ENCODE results near the gene CDC42SE2.
"Not testable (repeated sequence)": the region's sequence is repeated elsewhere in the genome, so short reads cannot be mapped to it uniquely, and the experiment has no call there.

CDC42SE2 gene

DNA sequence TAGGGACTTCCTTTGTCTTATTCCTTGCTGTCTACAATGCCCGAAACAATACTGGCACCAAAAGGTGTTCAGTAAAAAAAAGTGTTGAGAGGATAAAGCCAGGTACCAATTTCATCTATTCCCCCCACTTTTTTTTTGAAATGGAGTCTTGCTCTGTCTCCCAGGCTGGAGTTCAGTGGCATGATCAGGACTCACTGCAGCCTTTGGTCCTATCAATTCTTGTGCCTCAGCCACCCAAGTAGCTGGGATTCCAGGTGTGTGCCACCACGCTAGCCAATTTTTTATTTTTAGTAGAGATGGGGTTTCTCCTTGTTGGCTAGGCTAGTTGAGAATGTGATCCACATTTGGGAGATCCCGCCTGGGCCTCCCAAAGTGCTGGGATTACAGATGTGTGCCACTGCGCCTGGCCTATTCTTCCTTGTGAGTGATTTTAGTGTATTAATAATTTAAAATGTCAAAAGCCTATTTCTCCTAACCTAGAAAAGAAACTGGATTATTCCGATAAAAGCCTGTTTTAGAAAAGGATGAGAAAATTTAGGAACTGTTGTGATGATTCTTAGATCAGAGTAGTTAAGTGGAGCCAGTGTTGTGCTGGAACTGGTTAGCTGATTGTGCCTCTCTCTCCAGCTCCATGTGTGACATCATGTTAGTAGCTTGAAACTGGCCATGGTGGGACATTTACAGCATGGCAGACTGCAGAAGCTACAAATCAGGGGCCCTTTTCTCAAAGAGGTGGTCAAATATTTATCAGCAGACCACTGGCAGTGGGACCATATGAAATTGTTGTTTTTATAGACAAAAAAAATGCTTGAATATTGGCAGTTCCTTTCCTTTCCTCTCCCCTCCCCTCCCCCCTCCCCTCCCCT lies 14.3 kb downstream of the CDC42SE2 start:
- DNase-seq (ENCODE audit: low read depth), result no peak

DNA sequence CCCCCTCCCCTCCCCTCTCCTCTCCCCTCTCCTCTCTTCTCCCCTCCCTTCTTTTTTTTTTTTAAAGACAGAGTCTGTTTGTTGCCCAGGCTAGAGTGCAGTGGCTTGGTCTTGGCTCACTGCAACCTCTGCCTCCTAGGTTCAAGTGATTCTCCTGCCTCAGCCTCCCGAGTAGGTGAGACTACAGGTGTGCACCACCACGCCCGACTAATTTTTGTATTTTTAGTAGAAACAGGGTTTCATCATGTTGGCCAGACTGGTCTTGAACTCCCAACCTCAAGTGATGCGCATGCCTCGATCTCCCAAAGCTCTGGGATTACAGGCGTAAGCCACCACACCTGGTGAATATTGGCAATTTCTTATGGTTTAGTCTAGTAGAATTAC lies 14.9 kb downstream of the CDC42SE2 start:
- not testable (repeated sequence) for DNase-seq (ENCODE audit: low read depth)

DNA sequence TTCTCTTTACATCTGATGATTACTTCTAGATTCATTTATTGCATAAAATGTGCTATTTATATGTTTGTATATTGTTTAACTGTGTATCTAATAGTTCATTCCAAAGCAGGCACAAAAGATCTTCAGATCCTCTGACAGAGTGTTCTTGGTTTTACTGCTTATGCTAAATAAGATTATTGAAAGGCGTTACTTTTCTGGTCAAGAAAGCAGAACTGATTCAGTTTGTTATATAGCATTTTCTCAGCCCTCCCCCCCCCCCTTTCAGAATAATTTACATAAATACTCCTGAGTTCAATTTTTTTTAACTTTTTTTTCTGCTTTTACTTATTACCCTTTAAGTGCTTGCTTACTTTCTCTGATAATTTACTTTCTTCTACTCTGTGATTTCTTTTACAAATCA lies 15.4 kb downstream of the CDC42SE2 start:
- DNase-seq (ENCODE audit: low read depth), result no peak

DNA sequence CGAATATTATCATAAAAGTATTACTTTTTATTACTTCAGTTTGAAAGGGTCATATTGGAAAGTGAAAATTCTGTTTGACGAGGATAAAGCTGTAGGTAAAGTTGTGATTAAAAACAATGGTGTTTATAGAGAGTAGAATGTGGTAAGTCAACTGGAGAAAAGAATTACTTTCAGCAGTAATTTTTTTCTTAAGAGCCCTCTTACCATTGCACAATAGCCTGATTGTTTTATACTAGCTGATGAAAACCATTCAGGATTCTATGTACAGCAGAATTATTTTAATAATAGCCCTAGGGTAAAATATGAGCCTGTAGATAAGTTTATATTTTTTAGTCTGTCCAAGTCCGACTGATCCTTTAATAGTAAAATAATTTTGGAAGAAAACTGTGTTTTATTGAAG lies 16.6 kb downstream of the CDC42SE2 start:
- no peak for DNase-seq (ENCODE audit: low read depth)

DNA sequence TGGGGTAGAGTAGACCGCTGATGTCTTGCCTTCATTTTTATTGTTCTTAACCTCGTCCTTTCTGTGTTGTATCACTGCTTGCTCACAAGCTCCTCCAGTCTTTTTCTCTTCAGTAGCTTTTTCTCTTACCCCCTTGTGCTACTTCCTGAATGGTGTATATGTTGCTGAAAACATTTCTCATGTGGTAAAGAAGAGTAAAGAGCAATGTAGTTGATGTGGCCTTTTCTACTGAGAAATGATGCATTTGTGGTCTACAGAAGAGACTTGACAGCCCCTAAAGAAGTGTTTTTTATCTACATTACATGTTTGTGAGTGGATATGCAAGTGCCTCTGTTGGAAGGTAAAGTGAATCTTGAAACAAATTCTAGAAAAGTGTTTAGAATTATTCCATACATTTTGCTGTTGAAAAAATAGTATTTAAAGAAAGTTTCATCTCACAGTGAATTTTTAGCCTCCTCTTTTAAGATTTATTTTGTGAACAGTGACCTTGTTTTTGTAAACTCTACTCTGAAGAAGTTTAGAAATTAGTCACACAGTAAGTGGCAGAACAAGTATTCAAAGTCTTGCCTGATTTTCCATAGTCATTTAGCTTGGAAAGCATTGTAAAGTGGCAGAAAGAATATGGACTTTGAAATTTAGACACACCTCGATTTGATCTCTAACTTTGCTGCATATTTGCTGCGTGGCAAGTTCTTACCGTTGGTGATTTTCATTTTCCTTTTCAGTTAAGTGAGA lies 17.4 kb downstream of the CDC42SE2 start:
- no peak for DNase-seq (ENCODE audit: low read depth)

DNA sequence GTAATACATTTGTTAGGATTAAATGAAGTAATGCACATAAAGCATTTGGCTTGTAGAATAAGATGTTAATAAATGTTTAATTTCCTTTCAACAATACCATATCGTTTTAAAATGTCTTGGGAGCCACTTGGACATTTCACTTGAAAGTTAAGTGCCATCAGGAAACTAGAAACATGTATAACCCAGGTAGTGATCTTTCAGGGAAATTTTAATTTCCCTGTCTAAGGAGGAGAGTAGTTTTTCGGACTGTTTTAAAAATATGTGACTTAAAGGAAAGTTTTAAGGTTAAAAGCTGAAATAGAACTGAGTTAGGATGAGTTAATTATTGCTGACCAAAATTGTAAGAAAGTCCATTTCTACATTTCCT lies 18.0 kb downstream of the CDC42SE2 start:
- no peak for DNase-seq (ENCODE audit: low read depth)

DNA sequence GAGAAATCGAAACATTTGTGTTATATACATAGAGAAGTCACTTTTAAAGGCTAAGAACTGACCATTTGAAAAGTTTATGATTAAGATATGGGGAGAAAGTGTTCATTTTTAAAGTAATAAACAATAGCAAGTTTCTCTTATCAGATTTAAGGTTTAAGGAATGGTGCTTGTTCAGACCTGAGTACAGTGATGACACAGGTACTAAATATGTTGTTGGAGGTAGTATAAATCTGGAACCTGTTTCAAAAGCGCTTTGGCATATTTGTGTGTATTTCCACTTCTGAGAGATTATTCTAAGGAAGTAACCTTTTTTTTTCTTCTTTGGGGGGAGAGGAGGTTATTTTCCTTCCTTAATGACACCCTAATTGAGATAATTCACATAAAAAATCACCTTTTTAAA lies 18.4 kb downstream of the CDC42SE2 start:
- no peak for DNase-seq (ENCODE audit: low read depth)

DNA sequence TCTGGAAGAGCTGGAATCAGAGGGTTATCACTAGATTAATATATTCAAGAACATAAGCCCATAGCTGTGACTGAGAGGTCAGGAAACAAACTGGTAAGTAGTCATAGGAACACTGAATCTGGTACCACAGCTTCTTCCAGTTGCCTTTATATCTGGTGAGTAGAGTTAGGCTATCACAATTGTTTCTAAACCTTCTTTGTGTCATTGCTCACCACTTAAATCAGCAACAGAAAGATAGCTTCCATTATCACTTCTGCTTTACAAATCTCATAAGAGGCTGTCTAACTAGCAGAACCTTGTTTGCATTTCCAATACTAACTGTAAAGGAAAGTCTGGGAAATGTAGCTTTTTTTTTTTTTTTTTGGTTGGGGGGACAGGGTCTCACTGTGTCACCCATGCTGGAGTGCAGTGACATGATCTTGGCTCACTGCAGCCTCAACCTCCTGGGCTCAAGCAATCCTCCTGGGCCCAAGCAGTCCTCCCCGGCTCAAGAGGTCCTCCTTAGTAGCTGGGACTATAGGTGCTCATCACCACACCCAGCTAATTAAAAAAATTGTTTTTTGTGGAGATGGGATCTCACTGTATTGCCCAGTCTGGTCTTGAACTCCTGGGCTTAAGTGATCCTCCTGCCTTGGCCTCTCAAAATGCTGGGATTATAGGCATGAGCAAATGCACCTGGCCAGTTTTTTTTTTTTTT lies 22.0 kb downstream of the CDC42SE2 start:
- no peak for DNase-seq (ENCODE audit: low read depth)

DNA sequence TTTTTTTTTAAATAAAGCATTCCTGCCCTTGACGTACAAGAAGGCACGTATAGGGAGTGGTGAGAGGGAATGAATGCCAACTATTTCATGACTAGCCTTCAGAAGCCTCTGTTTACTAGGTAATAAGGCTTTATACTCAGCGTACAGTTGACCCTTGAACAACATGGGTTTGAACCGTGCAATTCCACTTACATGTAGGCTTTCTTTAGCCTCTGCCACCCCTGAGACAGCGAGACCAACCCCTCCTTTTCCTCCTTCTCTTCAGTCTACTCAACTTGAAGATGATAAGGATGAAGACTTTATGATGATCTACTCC lies 22.5 kb downstream of the CDC42SE2 start:
- DNase-seq (ENCODE audit: low read depth), result no peak

DNA sequence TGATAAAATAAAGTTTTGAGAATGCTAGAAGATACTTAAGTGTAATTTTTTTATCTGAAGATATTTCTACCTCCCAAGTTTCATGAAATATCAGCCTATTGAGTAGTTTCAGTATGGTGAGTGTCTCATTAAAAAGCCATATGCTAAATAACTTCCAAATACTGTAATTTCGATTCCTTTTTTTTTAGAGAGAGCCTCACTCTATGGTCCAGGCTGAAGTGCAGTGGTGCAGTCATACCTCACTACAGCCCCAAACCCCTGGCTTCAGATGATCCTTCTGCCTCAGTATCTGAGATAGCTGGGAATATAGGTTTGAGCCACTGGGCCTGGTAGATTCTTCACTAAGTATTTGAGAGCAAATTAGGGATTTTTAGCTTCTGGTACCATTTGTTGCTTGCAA lies 24.5 kb downstream of the CDC42SE2 start:
- no peak for DNase-seq (ENCODE audit: low read depth)

DNA sequence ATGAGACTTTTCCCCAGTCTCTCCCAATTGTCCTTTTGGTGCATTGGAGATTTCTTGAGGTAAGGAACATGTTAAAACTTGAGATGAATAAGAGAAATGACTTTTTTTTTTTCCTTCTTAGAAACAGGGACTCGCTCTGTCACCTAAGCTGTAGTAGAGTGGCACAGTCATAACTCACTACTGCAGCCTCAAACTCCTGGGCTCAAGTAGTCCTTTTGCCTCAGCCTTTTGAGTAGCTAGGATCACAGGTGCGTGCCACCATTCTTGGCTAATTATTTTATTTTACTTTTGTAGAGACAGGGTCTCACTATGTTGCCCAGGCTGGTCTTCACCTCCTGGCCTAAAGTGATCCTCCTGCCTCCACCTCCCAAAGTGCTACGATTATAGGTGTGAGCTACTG lies 25.9 kb downstream of the CDC42SE2 start:
- DNase-seq (ENCODE audit: low read depth), result no peak

DNA sequence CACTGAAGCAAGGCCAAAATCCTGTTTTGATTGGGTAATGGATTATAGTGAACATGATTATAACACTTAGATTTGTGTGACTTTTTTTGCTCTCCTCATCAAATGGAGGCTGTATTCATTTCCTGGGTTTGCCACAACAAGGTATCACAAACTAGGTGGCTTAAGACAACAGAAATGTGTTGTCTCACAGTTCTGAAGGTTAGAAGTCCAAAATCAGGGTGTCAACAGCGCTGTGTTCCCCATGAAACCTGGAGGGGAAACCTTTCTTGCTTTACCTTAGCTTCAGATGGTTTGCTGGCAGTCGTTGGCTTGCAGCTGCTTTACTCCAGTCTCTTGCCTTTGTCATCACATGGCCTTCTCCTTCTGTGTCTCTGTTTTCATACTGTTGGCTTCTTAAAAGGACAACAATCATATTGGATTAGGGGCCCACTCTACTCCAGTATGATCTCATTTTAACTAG lies 32.4 kb downstream of the CDC42SE2 start:
- DNase-seq (ENCODE audit: low read depth), result no peak

DNA sequence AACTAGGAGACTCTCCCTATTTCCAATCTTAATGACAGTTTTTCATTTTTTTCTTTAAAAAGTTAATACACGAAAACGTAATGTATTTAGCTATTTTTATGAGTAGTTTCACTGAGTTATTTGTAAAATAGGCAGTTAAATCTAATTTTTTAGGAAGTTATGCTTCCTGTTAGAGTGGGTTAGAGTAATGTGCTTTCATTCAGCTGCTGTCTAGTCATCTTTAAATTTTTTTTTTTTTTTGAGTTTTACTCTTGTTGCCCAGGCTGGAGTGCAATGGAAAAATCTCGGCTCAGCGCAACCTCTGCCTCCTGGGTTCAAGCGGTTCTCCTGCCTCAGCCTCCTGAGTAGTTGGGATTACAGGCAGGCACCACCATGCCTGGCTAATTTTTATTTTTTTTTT lies 34.0 kb downstream of the CDC42SE2 start:
- DNase-seq (ENCODE audit: low read depth), result no peak

DNA sequence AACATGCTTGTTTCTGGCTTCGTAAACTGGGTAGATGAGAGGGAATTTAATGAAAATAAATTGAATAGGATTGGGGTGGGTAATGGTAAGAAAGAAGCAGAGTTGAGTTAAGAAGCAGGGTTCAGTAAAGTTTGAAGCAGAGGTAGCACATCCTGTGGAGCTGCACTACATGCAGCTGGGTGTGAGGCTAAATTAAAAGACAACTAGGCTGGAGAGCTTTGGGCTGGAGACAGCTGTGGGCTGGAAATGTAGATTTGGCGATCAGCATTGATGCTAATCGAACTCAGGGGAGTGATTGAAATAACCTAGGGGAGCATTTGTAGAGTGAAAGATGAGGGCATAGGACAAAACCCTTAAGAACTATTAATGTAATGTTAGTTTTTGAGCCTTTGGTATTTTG lies 35.6 kb downstream of the CDC42SE2 start:
- DNase-seq (ENCODE audit: low read depth), result no peak

DNA sequence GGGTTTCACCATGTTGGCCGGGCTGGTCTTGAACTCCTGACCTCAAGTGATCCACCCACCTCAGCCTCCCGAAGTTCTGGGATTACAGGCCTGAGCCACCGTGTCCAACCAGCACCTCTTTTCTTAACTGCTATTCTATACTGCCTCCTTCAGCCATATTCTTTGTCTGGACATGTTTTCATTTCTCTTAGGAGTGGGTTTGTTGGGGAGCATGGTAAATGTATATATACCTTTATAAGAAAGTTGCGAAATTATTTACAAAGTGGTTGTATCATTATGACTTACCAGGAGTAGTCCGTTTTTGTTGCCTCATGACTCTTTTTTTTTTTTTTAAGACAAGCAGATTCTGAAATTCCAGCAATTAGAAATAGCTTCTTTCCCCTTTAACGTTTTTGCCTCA lies 38.7 kb downstream of the CDC42SE2 start:
- no peak for DNase-seq (ENCODE audit: low read depth)

DNA sequence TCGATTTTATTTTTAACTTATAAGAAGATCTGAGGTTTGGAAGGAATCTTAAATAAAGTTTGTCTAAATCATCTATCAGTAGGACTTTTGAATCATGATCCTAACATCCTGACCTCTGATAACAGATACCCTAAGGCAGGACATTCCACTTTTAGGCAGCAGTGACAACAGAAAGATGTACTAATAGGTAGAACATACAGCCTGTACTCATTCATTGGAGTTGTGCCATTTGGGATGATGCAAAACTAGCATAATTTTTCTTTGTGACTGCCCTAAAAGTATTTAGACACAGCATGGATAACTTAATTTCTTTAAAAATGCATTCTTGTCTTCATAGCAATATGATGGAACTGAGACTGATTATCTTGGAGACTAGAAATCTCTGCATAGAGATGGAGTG lies 39.7 kb downstream of the CDC42SE2 start:
- no peak for DNase-seq (ENCODE audit: low read depth)

DNA sequence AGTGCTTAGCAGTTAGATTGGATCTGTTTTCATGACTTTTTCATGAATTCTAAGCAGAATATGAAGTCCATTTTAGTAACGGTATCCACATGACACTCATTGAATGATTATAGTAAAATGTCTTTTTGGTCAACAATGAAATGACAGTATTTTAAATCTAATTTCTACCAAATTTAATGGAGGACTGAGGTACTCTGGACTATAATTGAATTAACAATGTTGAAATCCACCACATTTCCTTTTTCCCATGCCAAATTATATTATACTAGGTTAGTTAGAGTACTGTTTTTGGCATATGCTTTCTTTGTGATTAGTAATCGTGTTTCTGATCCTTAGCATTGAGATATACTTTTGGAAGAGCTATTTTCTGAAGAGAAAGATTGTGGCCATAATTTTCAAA lies 40.6 kb downstream of the CDC42SE2 start:
- DNase-seq (ENCODE audit: low read depth), result no peak

DNA sequence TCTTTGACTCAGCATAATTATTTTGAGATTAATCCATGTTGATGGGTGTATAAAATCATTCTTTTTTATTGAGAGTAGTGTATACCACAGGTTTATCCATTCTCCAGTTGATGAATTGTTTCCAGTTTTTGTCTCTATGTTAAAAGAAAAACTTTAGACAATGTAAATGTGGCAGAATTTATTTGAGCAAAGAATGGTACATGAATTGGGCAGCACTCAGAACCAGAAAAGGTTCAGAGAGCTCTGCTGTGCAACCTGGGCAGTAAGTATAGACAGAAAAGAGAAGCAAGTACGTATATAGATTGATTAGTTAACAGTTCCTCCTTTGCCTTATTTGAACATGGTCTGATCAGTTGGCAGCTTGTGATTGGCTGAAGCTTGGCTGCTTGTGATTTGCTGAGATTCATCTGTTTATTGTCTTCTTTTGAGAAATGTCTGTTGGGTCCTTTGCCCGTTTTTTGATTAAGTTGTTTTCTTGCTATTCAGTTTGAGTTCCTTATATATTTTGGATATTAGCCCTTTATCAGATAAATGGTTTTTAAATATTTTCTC lies 41.4 kb downstream of the CDC42SE2 start:
- DNase-seq (ENCODE audit: low read depth), result no peak

DNA sequence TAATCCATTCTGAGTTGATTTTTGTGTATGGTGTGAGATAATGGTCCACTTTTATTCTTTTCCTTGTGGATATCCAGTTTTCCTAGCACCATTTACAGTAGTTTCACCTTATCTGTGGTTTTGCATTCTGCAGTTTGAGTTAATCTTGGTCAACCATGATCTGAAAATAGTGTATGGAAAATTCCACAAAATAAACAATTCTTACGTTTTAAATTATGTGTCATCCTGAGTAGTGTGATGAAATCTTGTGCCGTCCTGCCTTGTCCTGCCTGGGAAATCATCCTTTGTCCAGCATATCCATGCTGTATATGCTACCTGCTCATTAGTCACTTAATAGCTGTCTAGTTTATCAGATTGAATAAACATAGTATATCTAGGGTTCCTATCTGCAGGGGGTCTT lies 42.1 kb downstream of the CDC42SE2 start:
- DNase-seq (ENCODE audit: low read depth), result no peak

DNA sequence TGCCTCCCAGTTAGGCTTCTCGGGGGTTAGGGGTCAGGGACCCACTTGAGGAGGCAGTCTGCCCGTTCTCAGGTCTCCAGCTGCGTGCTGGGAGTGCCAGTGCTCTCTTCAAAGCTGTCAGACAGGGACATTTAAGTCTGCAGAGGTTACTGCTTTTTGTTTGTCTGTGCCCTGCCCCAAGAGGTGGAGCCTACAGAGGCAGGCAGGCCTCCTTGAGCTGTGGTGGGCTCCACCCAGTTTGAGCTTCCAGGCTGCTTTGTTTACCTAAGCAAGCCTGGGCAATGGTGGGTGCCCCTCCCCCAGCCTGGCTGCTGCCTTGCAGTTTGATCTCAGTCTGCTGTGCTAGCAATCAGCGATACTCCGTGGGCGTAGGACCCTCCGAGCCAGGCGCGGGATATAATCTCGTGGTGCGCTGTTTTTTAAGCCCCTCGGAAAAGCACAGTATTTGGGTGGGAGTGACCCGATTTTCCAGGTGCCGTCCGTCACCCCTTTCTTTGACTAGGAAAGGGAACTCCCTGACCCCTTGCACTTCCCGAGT lies 48.5 kb downstream of the CDC42SE2 start:
- DNase-seq (ENCODE audit: low read depth), result not testable (repeated sequence)

DNA sequence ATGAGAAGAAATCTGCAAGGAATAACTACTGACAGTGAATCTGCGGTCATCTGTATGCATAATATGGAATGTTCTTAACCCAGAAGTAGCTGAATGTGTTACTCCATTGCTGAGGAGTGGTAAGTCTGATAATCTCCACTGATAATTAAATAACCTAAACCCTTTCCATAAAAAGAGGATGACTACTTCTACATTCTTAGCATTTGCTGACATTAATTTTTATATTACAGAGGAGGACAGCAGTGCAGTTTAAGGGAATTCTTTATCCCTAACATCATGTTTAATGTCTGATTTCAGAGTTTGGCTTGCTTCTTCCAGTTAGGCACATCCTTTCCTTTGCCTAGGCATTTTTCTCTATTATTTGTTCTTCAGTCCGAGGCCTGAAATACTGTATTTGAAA lies 52.2 kb downstream of the CDC42SE2 start:
- no peak for DNase-seq (ENCODE audit: low read depth)

DNA sequence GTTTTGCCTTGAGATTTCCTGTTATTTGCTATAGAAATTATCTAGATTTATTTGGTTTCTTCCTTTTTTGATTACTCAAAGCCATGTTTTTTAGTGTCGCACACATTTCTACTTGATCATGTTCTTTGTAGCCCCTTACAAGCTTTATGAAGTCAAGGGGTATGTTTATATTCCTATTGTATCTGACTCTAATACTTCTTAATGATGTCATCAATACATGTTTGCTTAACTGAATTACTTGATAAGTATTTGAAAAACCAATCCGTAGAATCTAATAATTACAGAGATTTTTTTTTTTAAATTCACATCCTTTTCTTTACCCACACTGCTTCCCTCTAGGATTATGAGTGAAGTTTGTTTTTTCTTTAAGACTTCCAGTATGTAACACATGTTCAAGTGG lies 53.0 kb downstream of the CDC42SE2 start:
- no peak for DNase-seq (ENCODE audit: low read depth)

DNA sequence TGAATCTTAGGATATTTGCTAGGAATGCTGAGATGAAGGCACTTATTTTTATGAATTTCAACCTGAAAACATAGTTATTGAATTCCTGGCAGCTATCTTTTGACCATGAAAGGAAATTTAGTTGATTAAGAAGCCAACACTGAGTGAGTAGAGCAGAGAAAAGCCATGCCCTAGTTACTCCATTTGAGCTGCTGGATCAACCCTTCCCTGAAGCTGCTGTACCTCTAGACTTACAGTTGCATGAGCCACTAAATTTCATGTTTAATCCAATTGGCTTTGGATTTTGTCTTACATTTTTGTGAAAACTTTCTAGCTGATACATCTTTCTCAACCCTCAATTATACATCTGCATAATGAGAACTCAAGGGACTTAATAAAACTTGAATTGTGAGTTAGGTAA lies 54.6 kb downstream of the CDC42SE2 start:
- no peak for DNase-seq (ENCODE audit: low read depth)
